Muscle layer of colon (tissue), 2 donors: ENCODE data around the gene GNB3.

Source experiments
- H3K27ac ChIP-seq: one replicate; pipeline ENCODE4 v1.7.0; 2013; ENCODE audit warnings: low read depth, mild to moderate bottlenecking, low read length, moderate library complexity
- H3K27me3 ChIP-seq, 2 donors: one replicate each; pipeline ENCODE4 v1.7.0; 2013; ENCODE audit warnings: low read length in 2 of 2, mild to moderate bottlenecking in 2 of 2; ENCODE audit not compliant: insufficient read depth in 2 of 2, control insufficient read depth in 1 of 2
- H3K36me3 ChIP-seq: one replicate; pipeline ENCODE4 v1.7.0; 2013; ENCODE audit warnings: mild to moderate bottlenecking, low read length; ENCODE audit not compliant: insufficient read depth
- H3K4me1 ChIP-seq: one replicate; pipeline ENCODE4 v1.7.0; 2013; ENCODE audit warnings: mild to moderate bottlenecking, low read length; ENCODE audit not compliant: insufficient read depth
- H3K4me3 ChIP-seq, 2 donors: one replicate each; pipeline ENCODE4 v1.7.0; 2013; ENCODE audit warnings: low read length in 2 of 2, low read depth in 1 of 2, mild to moderate bottlenecking in 1 of 2, moderate library complexity in 1 of 2
- H3K9ac ChIP-seq: one replicate; pipeline ENCODE4 v1.7.0; 2013; ENCODE audit warnings: low read length
- H3K9me3 ChIP-seq: one replicate; pipeline ENCODE4 v1.7.0; 2013; ENCODE audit warnings: mild to moderate bottlenecking, low read length
- donor health status: abdominal sarcoma.
- donor health status: Adenocarcinoma of cecum.

The GNB3 gene

DNA sequence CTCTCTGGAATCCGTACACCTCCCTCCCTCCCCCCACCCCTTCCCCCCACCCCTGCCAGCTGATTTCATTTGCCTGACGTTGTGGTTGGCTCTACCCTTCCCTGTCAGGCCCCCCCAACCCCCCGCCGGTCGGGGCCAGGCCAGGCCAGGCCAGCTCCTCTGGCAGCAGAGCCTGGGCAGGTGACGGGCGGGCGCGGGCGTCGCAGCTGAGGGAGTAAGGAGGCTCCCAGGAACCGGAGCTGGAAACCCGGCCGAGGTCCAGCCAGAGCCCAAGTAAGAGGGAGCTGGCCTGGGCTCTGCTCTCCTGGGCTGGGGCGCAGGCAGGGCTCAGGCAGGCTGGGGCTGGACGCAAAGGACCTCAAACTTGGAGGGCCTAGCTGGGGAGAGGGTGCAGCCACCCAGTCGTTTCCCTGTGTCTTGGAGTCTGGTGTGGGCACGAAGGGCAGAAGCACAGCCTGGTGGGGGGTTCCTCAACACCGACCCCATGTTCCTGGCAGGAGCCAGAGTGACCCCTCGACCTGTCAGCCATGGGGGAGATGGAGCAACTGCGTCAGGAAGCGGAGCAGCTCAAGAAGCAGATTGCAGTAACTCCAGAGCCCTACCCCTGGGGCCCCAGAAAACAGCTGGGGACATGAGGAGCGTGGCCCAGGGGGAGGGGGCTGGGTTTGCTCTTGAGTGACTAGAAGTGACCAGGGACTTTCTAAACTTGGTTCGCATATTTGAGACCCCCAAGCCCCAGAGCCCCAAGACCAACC lies at the start of gene GNB3:
Gene GNB3, plus strand, starts transcription at position 165 of the 755 bp plus-strand sequence. Its CDS starts 363 bp downstream, at position 528.
- no peak within 1 kb of the TSS for H3K27ac ChIP-seq
- H3K9me3 ChIP-seq = no peaks in the 10 kb centered on the region
- H3K27me3 ChIP-seq = no peaks in the 10 kb centered on the region
- no peak within 1 kb of the TSS for H3K9ac ChIP-seq
- H3K36me3 ChIP-seq = peaks cover 41% of the 10 kb centered on the region
- H3K4me1 ChIP-seq = no peaks in the 10 kb centered on the region
- no peak within 1 kb of the TSS for H3K4me3 ChIP-seq

DNA sequence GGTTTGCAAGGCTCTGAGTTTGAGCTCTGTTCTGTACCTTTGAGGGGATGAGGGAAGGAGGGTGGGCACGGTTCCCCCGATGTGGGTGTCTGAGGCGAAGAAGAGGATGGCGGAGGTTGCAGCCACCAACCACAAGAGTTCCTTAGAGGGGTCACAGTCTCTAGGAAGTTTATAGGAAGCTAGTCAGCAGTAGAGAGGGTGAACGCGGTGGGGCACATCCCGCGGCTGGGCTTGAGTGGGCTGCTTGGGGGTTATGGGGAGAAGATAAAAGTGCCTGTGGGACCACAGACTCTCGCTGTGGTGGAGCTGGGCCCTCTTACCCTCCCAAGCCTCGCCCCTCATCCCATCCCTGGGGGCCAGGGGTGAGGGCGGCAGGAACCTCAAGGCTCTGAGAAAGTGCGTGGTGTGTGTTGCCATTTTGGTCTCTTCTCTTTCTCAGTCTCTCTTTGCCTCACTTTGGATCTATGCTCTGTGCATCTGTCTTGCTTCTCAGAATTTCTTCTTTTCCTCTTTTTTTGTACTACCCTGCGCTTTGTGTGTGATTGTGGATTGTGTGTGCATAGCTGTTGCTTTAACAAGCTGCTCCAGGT lies 48.7 kb upstream of the GNB3 start:
- H3K9ac ChIP-seq = no peak overlapping the region
- H3K36me3 ChIP-seq = no peaks in the 10 kb centered on the region
- peak overlapping the region; percentile 44 for H3K27ac ChIP-seq
- no peaks in the 10 kb centered on the region for H3K27me3 ChIP-seq
- no peak overlapping the region for H3K4me3 ChIP-seq
- no peaks in the 10 kb centered on the region for H3K4me1 ChIP-seq
- H3K9me3 ChIP-seq = no peaks in the 10 kb centered on the region

DNA sequence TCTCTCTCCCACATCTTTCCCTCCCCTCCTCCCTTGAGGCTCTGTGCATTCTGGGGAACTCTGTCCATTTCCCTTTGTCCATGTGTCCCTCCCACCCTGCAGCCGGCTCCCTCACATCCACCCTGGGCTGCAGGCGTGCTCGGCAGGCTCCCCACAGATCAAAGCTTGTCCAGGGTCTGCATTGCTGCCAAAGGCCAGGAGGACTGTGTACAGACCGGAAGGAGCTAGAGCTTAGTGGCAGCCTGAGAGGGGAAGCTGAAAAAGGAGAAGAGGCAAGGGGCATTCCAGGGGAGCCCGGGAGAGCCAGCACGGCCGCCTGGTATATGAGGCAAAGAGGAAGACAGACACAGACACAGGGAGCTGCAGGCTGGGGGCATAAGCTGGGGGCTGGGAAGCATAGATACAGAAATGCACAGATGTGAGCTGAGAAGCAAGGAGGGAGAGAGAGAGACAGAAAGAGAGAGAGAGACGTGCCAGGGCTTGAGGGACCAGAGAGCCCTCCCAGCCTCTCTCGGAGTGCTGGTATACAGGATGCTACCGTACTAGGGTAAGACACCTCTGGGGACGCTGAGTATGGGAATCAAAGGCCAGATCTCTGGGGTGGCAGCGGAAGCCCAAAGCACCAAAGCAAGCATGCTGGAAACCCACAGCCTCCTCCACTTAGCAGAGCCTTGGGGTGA lies 48.1 kb upstream of the GNB3 start:
- H3K9me3 ChIP-seq = no peaks in the 10 kb centered on the region
- no peak overlapping the region for H3K4me3 ChIP-seq
- no peaks in the 10 kb centered on the region for H3K27me3 ChIP-seq
- H3K27ac ChIP-seq = peak overlapping the region; percentile 44
- no peak overlapping the region for H3K9ac ChIP-seq
- H3K36me3 ChIP-seq = no peaks in the 10 kb centered on the region
- no peaks in the 10 kb centered on the region for H3K4me1 ChIP-seq

DNA sequence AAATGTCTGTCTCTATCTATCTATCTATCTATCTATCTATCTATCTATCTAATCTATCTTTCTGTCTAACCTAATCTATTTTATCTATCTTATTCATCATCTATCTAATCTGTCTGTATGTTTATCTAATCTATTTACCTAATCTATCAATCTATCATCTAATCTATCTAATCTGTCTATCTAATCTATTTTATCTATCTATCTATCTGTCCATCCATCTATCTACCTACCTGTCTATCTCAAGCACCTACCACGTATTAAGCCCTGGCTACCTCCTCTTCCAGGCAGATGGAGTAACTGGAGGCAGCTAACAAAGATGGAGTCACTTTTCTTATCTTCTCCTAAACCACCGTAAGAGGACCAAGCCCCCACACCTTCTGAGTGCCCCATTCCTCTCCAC lies 45.6 kb upstream of the GNB3 start:
- Histone ChIP-seq H3K36me3 (no peaks in the 10 kb centered on the region), H3K4me1 (no peaks in the 10 kb centered on the region), H3K9me3 (no peaks in the 10 kb centered on the region), H3K9ac (no peak overlapping the region), H3K27me3 (no peaks in the 10 kb centered on the region), H3K27ac (no peak overlapping the region), H3K4me3 (no peak overlapping the region)

DNA sequence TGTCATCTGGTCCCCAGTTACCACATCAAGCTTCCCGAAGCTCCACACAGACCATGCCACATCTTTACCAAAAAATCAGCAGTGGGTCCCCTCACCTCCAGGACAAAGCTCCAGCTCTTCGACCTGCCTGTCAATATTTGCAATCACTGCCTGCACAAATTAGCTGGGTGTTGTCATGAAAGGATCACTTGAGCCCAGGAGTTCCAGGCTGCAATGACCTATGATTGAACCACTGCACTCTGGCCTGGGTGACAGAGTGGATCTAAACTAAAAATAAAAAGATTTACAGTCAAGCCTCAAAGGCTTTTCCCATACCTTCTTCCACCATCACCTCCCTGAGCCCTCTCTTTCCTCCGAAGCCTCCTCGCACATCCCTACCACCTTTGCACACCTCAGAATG lies 44.1 kb upstream of the GNB3 start:
- Histone ChIP-seq H3K9ac (no peak overlapping the region), H3K27me3 (no peaks in the 10 kb centered on the region), H3K9me3 (no peaks in the 10 kb centered on the region), H3K36me3 (no peaks in the 10 kb centered on the region), H3K4me3 (no peak overlapping the region), H3K4me1 (no peaks in the 10 kb centered on the region), H3K27ac (no peak overlapping the region)

DNA sequence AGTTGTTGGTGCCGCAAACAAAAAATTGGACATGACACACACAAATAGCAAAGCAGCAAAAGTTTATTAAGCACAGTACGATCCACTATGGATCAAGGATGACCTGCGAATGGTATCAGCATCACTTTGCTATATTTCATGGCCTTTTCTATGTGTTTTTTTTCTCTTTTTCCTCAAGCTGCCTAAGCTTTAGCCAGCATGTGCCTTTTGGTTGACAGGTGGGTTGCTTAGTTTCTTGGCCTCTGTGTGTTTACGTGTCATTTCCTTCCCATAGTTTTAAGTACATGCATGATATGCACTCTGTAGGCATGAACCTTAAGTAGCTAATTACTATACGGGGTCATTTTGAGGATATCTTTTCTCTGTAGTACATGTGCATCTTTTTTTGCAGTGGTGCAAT lies 41.6 kb upstream of the GNB3 start:
- H3K36me3 ChIP-seq = no peaks in the 10 kb centered on the region
- no peaks in the 10 kb centered on the region for H3K4me1 ChIP-seq
- no peak overlapping the region for H3K9ac ChIP-seq
- H3K4me3 ChIP-seq = no peak overlapping the region
- no peaks in the 10 kb centered on the region for H3K27me3 ChIP-seq
- H3K9me3 ChIP-seq = no peaks in the 10 kb centered on the region
- H3K27ac ChIP-seq = no peak overlapping the region

DNA sequence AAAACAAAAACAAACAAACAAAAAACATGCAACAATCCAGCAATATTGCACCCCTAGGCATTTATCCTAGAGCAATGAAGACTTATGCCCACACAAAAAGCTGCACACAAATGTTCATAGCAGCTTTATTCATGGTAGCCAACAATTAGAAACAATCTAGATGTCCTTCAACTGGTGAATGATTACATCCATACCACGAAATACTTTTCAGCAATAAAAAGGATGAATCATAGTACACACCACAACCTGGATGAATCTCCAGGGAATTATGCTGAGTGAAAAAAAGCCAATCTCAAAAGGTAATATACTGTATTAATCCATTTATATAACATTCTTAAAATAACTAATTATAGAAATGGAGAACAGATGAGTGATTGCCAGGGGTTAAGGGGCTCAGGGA lies 33.6 kb upstream of the GNB3 start:
- Histone ChIP-seq H3K27ac (no peak overlapping the region), H3K36me3 (no peaks in the 10 kb centered on the region), H3K4me1 (no peaks in the 10 kb centered on the region), H3K27me3 (no peaks in the 10 kb centered on the region), H3K9ac (no peak overlapping the region), H3K9me3 (no peaks in the 10 kb centered on the region), H3K4me3 (no peak overlapping the region)

DNA sequence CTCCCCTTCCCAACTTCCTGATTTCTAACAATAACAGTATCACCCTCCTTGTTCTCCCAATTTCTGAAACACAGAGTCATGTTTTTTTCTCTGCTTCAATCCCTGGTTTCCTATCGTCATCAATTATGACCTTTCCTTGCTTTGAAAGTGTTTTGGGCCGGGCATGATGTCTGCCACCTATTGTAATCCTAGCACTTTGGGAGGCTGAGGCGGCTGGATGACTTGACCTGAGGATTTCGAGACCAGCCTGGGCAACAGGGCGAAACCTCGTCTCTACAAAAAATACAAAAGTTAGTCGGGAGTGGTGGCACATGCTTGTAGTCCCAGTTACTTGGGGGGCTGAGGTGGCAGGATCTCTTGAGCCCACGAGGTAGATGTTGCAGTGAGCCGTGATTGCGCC lies 31.7 kb upstream of the GNB3 start:
- H3K27me3 ChIP-seq = no peaks in the 10 kb centered on the region

DNA sequence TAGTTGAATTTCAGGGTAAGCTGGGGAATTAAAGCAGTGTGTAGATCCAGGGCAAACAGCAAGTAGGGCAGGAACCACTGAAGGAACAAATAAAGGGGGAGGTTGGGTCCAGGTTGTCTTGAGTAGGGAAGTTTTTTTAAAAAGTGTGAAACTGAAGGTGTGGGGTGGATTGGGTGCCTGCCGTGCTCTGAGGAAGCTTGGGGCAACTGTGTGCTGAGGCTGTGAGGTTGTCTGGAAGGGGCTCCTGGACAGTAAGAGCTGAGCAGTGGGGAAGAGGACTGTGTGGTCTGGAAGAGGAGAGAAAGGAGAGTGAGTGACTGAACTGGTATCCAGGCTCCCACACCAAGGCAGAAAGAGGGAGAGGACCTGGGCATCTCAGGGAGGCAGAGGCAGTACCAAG lies 30.0 kb upstream of the GNB3 start:
- H3K27me3 ChIP-seq = no peaks in the 10 kb centered on the region
- no peaks in the 10 kb centered on the region for H3K4me1 ChIP-seq
- H3K4me3 ChIP-seq = no peak overlapping the region
- H3K9ac ChIP-seq = no peak overlapping the region
- H3K36me3 ChIP-seq = no peaks in the 10 kb centered on the region
- no peaks in the 10 kb centered on the region for H3K9me3 ChIP-seq
- H3K27ac ChIP-seq = no peak overlapping the region

More for the DNA sequence above, 31.7 kb upstream of the GNB3 start:
- no peaks in the 10 kb centered on the region for H3K9me3 ChIP-seq
- H3K9ac ChIP-seq = no peak overlapping the region
- H3K36me3 ChIP-seq = no peaks in the 10 kb centered on the region
- H3K4me3 ChIP-seq = no peak overlapping the region
- no peak overlapping the region for H3K27ac ChIP-seq
- H3K4me1 ChIP-seq = no peaks in the 10 kb centered on the region

DNA sequence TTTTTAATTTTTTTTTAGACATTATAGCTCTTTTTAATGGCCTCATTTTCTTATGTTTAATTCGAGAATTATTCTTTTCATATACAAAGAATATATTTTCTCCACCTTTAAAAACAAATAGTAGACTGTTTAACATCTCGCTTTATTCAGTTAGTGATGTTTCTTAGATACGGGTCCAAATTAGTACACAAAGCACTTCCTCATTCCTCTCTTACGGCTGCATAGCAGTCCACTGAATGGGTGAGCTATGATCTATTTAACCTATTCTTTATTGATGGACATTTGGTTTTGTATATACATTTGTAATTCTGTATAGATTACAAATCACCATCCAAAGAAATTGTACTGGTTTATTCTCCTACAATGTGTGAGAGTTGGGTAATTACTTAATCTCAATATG lies 27.4 kb upstream of the GNB3 start:
- Histone ChIP-seq H3K9ac (no peak overlapping the region), H3K4me3 (no peak overlapping the region), H3K4me1 (no peaks in the 10 kb centered on the region), H3K36me3 (no peaks in the 10 kb centered on the region), H3K27ac (no peak overlapping the region), H3K9me3 (no peaks in the 10 kb centered on the region), H3K27me3 (no peaks in the 10 kb centered on the region)

DNA sequence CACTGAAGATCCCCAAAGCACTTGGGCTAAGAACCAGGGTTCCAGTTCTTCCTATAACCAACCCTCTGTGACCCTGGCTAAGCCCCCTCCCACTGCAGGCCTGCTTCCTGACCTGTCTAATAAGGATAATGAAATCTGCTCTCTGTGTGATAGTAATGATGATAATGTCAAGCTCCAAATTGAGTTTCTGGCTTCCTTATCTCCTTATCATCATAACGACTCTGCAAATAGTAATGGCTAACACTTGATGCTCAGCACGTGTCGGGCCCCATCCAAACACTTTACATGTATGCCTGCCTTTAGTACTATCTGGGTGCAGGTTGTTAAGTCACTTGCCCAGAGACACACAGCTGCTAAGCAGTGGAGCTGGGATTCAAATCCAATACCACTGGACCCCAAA lies 24.1 kb upstream of the GNB3 start:
- Histone ChIP-seq H3K9me3 (no peaks in the 10 kb centered on the region), H3K27ac (no peak overlapping the region), H3K36me3 (no peaks in the 10 kb centered on the region), H3K4me3 (no peak overlapping the region), H3K4me1 (peaks cover 6% of the 10 kb centered on the region), H3K27me3 (no peaks in the 10 kb centered on the region), H3K9ac (no peak overlapping the region)
